Ascending aorta (tissue), 2 donors: ENCODE results near the gene FGGY. TPM values are rescaled to one million over a fixed set of nuclear protein-coding genes. Genes with fewer than 3 reads are reported as not detected.
A peak's percentile ranks its signal among the peaks of the same experiment; 100 is the strongest.

Source experiments
- DNase-seq, 2 donors: peaks; one replicate each; pipeline ENCODE4 v3.0.0-alpha.2; 2019; ENCODE audit warnings: low spot score in 2 of 2
- H3K27ac ChIP-seq, 2 donors: fragments of 200-600 bp; sonication (generic); one replicate each; pipeline ENCODE4 v1.5.1; 2016 to 2017; ENCODE audit warnings: mild to moderate bottlenecking in 1 of 2
- H3K27me3 ChIP-seq: fragments of 200-600 bp; sonication (generic); one replicate; pipeline ENCODE4 v1.5.1; 2017
- H3K36me3 ChIP-seq, 2 donors: fragments of 200-600 bp; sonication (generic); one replicate each; pipeline ENCODE4 v1.5.1; 2016
- H3K4me1 ChIP-seq, 2 donors: fragments of 200-600 bp; sonication (generic); one replicate each; pipeline ENCODE4 v1.5.1; 2016 to 2017; ENCODE audit warnings: mild to moderate bottlenecking in 1 of 2
- H3K4me3 ChIP-seq, 2 donors: fragments of 200-600 bp; sonication (generic); one replicate each; pipeline ENCODE4 v1.5.1; 2016 to 2017; ENCODE audit warnings: mild to moderate bottlenecking in 1 of 2
- H3K9me3 ChIP-seq, 2 donors: fragments of 200-600 bp; sonication (generic); one replicate each; pipeline ENCODE4 v1.5.1; 2016
- CTCF ChIP-seq, 3 experiments: fragments of 200-600 bp in 2 of 3; fragments of 450-650 bp in 1 of 3; sonication (generic) in 2 of 3; IDR thresholded peaks; one replicate each; pipeline ENCODE4 v1.5.1; 2016 to 2019; ENCODE audit warnings: antibody characterized with exemption in 3 of 3, mild to moderate bottlenecking in 1 of 3, moderate library complexity in 1 of 3
- intact Hi-C: fragments of 100-400 bp; cut with DNase I; formaldehyde crosslinking; loops from one replicate; pipeline ENCODE4 v1.15.1; 2023
- total RNA-seq: library from RNA; depleted of rRNA; stranded (reverse); fragments of >200 nt; gene quantifications from one replicate; pipeline ENCODE4 v1.1.0, GENCODE V29; 2016

The FGGY gene
- total RNA-seq, 1 donor from 2014 or later: 7.0 TPM

GRCh38 chr1:59597420-59598119 is 300.7 kb downstream of the FGGY start:
- no peaks in the 10 kb centered on the region for H3K9me3 ChIP-seq
- intact Hi-C loops: no loop called here
- TF ChIP-seq CTCF (IDR thresholded peaks at IDR 0.05): no peak
- no peak overlapping the region for H3K4me3 ChIP-seq
- H3K4me1 ChIP-seq: peaks cover 0 to 10% of the 10 kb centered on the region in 2 donors
- no peaks in the 10 kb centered on the region for H3K27me3 ChIP-seq
- no peaks in the 10 kb centered on the region for H3K36me3 ChIP-seq
- no peak overlapping the region for H3K27ac ChIP-seq
- DNase-seq: no peak

- no peak overlapping the region for H3K27ac ChIP-seq
- no peaks in the 10 kb centered on the region for H3K9me3 ChIP-seq
- no peak overlapping the region for H3K4me3 ChIP-seq
- no peaks in the 10 kb centered on the region for H3K36me3 ChIP-seq
- H3K27me3 ChIP-seq: no peaks in the 10 kb centered on the region
- DNase-seq: no peak
- no peak for TF ChIP-seq CTCF (IDR thresholded peaks at IDR 0.05)
- intact Hi-C loops: no loop called here
- H3K4me1 ChIP-seq: peaks cover 0 to 10% of the 10 kb centered on the region in 2 donors
Measured at GRCh38 chr1:59598120-59598440, 301.2 kb downstream of the FGGY start.

GRCh38 chr1:59601041-59601441 is 304.1 kb downstream of the FGGY start:
- peak overlapping the region; percentile 62 to 73 for H3K27ac ChIP-seq
- no peaks in the 10 kb centered on the region for H3K9me3 ChIP-seq
- peak; percentile 17 to 83 for DNase-seq
- H3K4me3 ChIP-seq: no peak overlapping the region
- H3K27me3 ChIP-seq: no peaks in the 10 kb centered on the region
- H3K36me3 ChIP-seq: no peaks in the 10 kb centered on the region
- peaks cover 0 to 13% of the 10 kb centered on the region in 2 donors for H3K4me1 ChIP-seq
- TF ChIP-seq CTCF (IDR thresholded peaks at IDR 0.05): no peak
- intact Hi-C loops: no loop called here

GRCh38 chr1:59601811-59602210 is 304.9 kb downstream of the FGGY start:
- intact Hi-C loops: no loop called here
- no peak for TF ChIP-seq CTCF (IDR thresholded peaks at IDR 0.05)
- Histone ChIP-seq H3K9me3 (no peaks in the 10 kb centered on the region), H3K27me3 (no peaks in the 10 kb centered on the region), H3K27ac (peak overlapping the region; percentile 62 to 73), H3K4me3 (no peak overlapping the region), H3K4me1 (peaks cover 0 to 13% of the 10 kb centered on the region in 2 donors), H3K36me3 (no peaks in the 10 kb centered on the region)
- no peak for DNase-seq

- Histone ChIP-seq H3K9me3 (no peaks in the 10 kb centered on the region), H3K27me3 (no peaks in the 10 kb centered on the region), H3K4me3 (no peak overlapping the region), H3K36me3 (peaks cover 0 to 3% of the 10 kb centered on the region in 2 donors), H3K4me1 (peaks cover 0 to 13% of the 10 kb centered on the region in 2 donors), H3K27ac (no peak overlapping the region)
- no peak for DNase-seq
- no peak for TF ChIP-seq CTCF (IDR thresholded peaks at IDR 0.05)
- intact Hi-C loops: no loop called here
Measured at GRCh38 chr1:59604191-59604590, 307.3 kb downstream of the FGGY start.

- Histone ChIP-seq H3K9me3 (no peaks in the 10 kb centered on the region), H3K4me3 (no peak overlapping the region), H3K27me3 (no peaks in the 10 kb centered on the region), H3K36me3 (peaks cover 0 to 3% of the 10 kb centered on the region in 2 donors), H3K27ac (no peak overlapping the region), H3K4me1 (peaks cover 0 to 13% of the 10 kb centered on the region in 2 donors)
- intact Hi-C loops: no loop called here
- no peak for TF ChIP-seq CTCF (IDR thresholded peaks at IDR 0.05)
- no peak for DNase-seq
Measured at GRCh38 chr1:59605184-59605583, 308.3 kb downstream of the FGGY start.
